NOMO-1 (cell line): ENCODE data around the gene FDXR.

Source experiments
- DNase-seq, 2 experiments: peaks; one replicate each; lab custom pipeline; 2025; ENCODE audit not compliant: unreplicated experiment in 2 of 2; lab: John Stamatoyannopoulos, UW

The FDXR gene

DNA sequence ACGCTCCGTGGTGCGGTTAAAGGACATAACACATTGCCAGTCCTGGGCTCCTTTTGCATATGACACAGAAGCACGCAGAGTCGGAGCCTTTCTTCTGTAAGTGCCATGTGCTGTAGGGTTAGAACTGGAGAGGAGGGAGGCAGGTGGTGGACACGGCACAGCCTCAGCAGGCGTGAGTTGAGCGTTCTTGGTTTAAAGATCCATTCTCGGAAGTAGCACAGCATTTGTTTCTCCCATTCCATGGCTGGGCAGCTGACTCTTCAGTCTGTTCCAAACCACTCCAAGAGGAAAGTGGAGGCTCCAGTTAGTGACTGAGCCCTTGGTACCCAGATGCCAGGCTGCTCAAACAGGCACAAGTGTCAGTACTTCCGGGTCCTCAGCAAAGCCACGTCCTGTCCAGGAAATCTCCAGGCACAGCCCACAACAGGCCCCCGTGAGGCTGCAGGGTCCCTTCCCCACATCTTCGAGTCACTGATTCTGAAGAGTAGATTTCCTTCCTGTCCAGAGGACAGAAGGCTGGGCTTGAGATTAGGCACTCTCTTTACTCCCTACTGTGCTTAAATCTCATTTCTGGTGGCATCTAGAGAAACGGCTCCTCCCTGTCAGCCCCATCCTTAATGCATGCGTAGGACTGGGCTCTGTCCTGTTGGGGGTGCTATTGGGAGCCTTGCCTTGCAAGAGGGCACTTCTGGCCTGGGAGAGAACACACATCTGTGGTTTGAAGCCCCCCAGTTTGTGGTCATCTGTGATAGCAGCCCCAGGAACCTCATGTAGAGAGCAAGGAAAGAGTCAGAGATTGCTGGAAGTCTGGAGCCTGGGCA lies 57.0 kb downstream of the FDXR start:
- DNase-seq = no peak

DNA sequence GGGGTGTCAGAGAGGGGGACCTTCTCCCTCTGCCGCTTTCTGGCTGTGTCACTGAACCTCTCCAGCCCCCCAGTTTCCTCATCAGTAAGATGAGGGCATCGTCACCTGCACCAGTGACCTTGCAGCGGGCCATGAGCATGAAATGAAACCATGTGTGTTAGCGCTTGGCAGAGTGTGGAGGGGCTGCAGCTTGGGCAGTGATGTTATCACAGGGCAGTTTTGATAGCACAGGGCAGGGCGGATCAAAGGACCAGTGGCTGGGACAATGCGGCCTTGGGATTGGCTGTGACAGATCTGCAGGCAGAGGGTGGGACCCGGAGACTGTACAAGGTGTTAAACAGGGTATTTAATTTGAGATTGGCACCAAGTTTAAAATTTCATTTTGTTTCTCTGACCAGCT lies 57.7 kb downstream of the FDXR start:
- no peak for DNase-seq

DNA sequence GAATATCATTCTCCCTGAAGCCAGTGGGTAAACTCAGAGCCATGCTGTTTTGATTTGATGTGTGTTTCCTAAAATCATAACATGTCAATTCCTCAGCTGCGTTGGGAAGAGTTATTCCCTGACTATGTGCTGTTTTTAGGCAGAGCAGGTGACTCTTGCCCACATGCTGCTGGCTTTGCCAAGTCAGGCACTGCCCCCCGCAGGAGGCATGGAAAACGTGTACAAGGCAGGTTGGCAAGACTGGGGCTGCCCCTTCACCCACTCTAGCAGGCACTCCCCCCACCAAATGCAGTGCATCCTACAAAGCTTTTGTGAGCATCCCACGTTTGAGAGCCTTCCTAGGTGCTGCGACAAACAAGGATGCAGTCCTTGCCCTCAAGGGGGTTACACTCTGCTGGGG lies 58.3 kb downstream of the FDXR start:
- no peak for DNase-seq
